NCI-H226 (cell line): ENCODE results near the gene C2CD4C.
A peak's percentile ranks its signal among the peaks of the same experiment; 100 is the strongest.
"Not testable (repeated sequence)": the region's sequence is repeated elsewhere in the genome, so short reads cannot be mapped to it uniquely, and the experiment has no call there.

Experiments used
- DNase-seq: peaks from one replicate; pipeline ENCODE4 v3.0.0-alpha.2; 2015

The C2CD4C gene

GRCh38 chr19:412356-413355 lies 3.7 kb upstream of the C2CD4C start:
- DNase-seq: peak; percentile 17

GRCh38 chr19:411723-412355 lies 2.9 kb upstream of the C2CD4C start:
- no peak for DNase-seq

- not testable (repeated sequence) for DNase-seq
Observed at GRCh38 chr19:411121-411722, 2.3 kb upstream of the C2CD4C start.

GRCh38 chr19:410243-410781 lies 1.4 kb upstream of the C2CD4C start:
- no peak for DNase-seq

- no peak for DNase-seq
Observed at GRCh38 chr19:409516-410242, 732 bp upstream of the C2CD4C start.

- no peak for DNase-seq
Observed at GRCh38 chr19:408441-408901, 476 bp downstream of the C2CD4C start.

GRCh38 chr19:407511-408440 lies 1.2 kb downstream of the C2CD4C start:
- DNase-seq: no peak

GRCh38 chr19:406971-407510 lies 1.9 kb downstream of the C2CD4C start:
- DNase-seq: no peak

- DNase-seq: no peak
Observed at GRCh38 chr19:406135-406781, 2.7 kb downstream of the C2CD4C start.

- no peak for DNase-seq
Observed at GRCh38 chr19:405121-405965, 3.6 kb downstream of the C2CD4C start.

GRCh38 chr19:403221-404027 lies 5.5 kb downstream of the C2CD4C start:
- no peak for DNase-seq

GRCh38 chr19:402786-403185 lies 6.2 kb downstream of the C2CD4C start:
- no peak for DNase-seq

GRCh38 chr19:401866-402511 lies 7.0 kb downstream of the C2CD4C start:
- no peak for DNase-seq

GRCh38 chr19:400976-401865 lies 7.7 kb downstream of the C2CD4C start:
- DNase-seq: no peak

- DNase-seq: no peak
Observed at GRCh38 chr19:399370-399769, 9.6 kb downstream of the C2CD4C start.

GRCh38 chr19:398719-399118 lies 10.2 kb downstream of the C2CD4C start:
- DNase-seq: no peak
